Limb (tissue), 2 donors: Measurements from ENCODE around the gene SLC9A1.

ENCODE experiments used
- DNase-seq, 2 donors: peaks; one replicate each; pipeline ENCODE4 v3.0.0-alpha.2; 2016; ENCODE audit errors: extremely low spot score in 2 of 2

Gene SLC9A1

GRCh38 chr1:27152004-27152828 is 2.7 kb downstream of the SLC9A1 start:
- no peak for DNase-seq

GRCh38 chr1:27150641-27151040 is 4.3 kb downstream of the SLC9A1 start:
- DNase-seq, result no peak

- DNase-seq, result no peak
Measured at GRCh38 chr1:27150183-27150582, 4.7 kb downstream of the SLC9A1 start.

- DNase-seq, result no peak
Measured at GRCh38 chr1:27149762-27150113, 5.2 kb downstream of the SLC9A1 start.

GRCh38 chr1:27149084-27149761 is 5.7 kb downstream of the SLC9A1 start:
- DNase-seq, result no peak

- DNase-seq, result no peak
Measured at GRCh38 chr1:27148591-27148990, 6.3 kb downstream of the SLC9A1 start.

- DNase-seq, result no peak
Measured at GRCh38 chr1:27147842-27148518, 6.9 kb downstream of the SLC9A1 start.

- no peak for DNase-seq
Measured at GRCh38 chr1:27145934-27146354, 9.0 kb downstream of the SLC9A1 start.

GRCh38 chr1:27144920-27145661 is 9.8 kb downstream of the SLC9A1 start:
- DNase-seq, result no peak

GRCh38 chr1:27144049-27144748 is 10.7 kb downstream of the SLC9A1 start:
- no peak for DNase-seq

GRCh38 chr1:27143401-27143800 is 11.5 kb downstream of the SLC9A1 start:
- no peak for DNase-seq

GRCh38 chr1:27142464-27142863 is 12.5 kb downstream of the SLC9A1 start:
- no peak for DNase-seq

GRCh38 chr1:27141266-27142003 is 13.5 kb downstream of the SLC9A1 start:
- no peak for DNase-seq

- no peak for DNase-seq
Measured at GRCh38 chr1:27139980-27140379, 14.9 kb downstream of the SLC9A1 start.

- no peak for DNase-seq
Measured at GRCh38 chr1:27138927-27139326, 16.0 kb downstream of the SLC9A1 start.

- DNase-seq, result no peak
Measured at GRCh38 chr1:27138368-27138767, 16.6 kb downstream of the SLC9A1 start.

GRCh38 chr1:27137544-27138075 is 17.3 kb downstream of the SLC9A1 start:
- DNase-seq, result no peak

- no peak for DNase-seq
Measured at GRCh38 chr1:27136998-27137542, 17.9 kb downstream of the SLC9A1 start.

- DNase-seq, result no peak
Measured at GRCh38 chr1:27136236-27136551, 18.7 kb downstream of the SLC9A1 start.
